HG02588 (cell line): Measurements from ENCODE around the gene PLVAP.
A peak's percentile ranks its signal among the peaks of the same experiment; 100 is the strongest.
"Not testable (repeated sequence)": the region's sequence is repeated elsewhere in the genome, so short reads cannot be mapped to it uniquely, and the experiment has no call there.

ENCODE experiments used
- ATAC-seq: cut with Tn5 transposase; IDR thresholded peaks from one replicate; pipeline ENCODE4 v1.9.1; 2021; ENCODE audit warnings: mild to moderate bottlenecking, moderate library complexity; ENCODE audit not compliant: unreplicated experiment

The PLVAP gene

GRCh38 chr19:17402982-17403855 is 26.1 kb upstream of the PLVAP start:
- no peak for ATAC-seq

GRCh38 chr19:17401628-17402027 is 24.5 kb upstream of the PLVAP start:
- ATAC-seq, result no peak

DNA sequence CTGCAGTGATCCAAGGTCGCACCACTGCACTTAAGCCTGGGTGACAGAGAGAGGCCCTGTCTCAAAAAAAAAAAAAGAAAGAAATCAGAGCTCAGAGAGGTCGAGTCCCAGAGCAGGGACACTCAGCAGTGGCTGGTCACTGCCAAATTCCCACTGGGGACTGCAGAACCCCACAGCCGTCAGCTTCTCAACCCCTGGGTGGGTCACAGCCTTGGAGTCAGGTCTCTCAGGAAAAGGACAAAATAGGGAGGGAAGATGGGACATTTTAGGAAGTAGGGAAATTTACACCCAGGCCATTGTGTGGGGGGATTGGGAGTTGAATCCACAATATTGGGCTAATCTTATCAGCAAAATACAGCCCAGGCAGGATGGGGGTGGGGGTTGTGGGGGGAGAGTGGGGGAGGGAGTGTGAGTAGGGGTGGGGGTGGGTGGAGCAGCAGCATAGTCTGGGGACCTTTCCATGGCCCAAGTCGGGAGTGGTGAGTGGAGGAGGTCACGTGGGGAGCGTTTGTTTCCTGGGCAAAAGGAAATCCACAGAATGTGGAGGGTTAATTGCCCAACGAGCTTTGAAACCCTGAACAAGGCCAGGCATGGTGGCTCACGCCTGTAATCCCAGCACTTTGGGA is 21.9 kb upstream of the PLVAP start:
- ATAC-seq, result no peak

DNA sequence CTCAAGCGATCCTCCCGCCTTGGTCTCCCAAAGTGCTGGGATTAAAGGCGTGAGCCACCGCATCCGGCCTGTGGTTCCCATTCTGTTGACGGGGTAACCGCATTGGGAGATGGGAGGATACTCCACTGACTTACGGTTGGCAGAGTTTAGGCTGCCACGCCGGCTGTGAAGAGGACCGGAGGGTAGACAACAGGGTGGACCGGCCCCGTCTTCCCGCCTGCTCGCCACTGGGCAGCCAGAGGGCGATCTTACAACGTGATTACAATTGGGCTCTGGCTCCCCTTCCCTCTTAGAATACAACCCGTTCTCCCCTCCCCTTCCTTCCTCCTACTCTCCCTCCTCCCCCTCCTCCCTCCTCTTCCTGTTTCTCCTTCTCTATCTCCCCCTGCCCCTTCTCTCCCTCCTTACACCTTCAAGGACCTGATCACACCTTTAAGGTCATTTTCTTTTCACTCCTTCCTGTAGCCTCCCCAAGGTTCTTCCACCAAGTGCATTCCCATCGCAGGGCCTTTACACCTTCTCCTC is 17.8 kb upstream of the PLVAP start:
- no peak for ATAC-seq

GRCh38 chr19:17393914-17394313 is 16.8 kb upstream of the PLVAP start, which contains the start of gene CCDC194:
Gene CCDC194, minus strand, starts transcription at chr19:17394196. Its CDS starts 38 bp downstream, at chr19:17394158.
- ATAC-seq, result no peak

GRCh38 chr19:17393002-17393401 is 15.9 kb upstream of the PLVAP start:
- no peak for ATAC-seq

DNA sequence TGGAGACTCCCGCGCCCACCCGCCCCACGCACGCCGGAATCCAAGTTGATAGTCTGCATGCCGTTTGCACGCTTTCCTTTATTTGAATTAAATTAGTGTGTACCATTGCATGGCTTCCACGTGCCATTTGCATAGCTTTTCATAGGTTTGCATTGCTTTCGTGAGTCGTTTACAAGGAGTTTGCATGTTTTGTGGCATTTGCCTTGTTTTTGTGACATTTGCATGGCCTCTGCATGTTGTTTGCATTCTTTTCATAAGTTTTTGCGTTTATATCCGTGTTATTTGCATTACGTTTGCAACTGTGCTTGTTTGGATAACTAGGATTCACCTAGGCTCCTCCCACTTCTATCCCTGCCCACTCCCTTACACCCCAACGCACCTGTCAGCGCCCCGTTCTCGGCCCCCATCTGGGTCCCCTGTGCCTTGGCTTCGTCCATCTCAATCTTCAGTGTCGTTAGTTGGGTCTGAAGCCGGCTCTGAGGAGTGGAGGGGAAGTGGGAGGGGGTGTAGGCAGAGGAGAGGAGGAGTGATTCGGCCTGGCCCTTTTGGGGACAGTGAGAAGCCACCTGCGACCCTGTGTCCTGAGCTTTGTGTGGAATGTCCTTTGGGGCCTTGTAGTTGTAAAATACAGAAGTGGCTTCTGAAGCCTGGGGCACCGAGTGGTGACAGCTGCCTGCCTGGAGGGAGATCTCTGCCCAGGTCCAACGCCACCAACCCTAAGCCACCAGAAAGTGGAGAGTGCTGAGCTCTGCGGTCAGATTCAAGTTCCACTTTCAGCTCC is 14.4 kb upstream of the PLVAP start:
- no peak for ATAC-seq

GRCh38 chr19:17390665-17391370 is 13.7 kb upstream of the PLVAP start:
- ATAC-seq, result peak; percentile 77

DNA sequence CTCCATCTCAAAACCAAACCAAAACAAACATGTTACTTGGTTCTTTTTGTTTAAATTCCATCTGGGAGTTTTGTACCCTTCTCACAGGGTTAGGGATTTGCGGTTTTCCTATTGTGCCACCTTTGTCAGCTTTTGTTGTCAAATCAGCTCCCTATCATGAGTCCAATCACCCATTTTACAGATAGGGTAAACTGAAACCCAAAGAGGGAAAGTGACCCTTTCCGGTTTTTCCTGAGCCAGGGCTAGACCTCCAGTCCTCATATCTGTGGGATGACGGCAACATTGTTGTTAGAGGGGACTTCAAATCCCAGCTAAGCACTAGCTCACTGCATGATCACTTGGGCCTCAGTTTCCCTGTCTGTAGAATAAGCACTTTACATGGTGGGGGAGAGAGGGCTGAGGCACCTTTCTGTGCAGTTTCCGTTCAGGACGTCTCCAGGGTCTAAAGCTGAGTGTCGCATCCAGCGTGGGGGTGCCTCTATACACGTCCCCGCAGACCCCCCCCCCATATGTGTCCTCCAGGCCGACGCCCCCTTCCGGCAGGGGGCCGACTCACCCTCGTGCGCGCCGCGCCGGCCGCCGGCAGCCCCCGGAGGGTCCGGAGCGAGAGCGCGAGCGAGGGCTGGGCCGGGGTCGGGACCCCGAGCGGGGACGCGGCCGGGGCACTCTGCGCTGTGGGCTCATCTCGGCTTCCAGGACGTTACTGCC is 13.0 kb upstream of the PLVAP start:
- ATAC-seq, result no peak

DNA sequence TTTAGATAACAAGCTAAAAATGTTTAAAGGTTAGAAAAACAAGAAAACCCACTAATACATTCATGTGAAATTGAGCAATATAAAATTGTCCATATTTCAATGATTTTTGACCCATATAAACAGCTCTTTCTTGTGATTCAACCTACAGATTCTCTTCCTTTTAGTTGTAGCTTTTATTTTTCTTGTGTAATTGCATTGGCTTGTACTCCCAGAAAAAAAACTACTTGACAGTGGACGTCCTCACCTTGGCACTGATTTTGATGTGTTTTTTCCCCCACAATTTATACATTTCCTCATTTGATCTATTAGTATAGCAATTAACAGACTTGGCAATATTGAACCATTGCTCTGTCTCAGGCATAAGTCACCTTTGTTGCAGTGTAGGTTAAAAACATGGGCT is 12.1 kb upstream of the PLVAP start:
- ATAC-seq, result no peak

GRCh38 chr19:17385878-17386611 is 8.9 kb upstream of the PLVAP start:
- no peak for ATAC-seq

DNA sequence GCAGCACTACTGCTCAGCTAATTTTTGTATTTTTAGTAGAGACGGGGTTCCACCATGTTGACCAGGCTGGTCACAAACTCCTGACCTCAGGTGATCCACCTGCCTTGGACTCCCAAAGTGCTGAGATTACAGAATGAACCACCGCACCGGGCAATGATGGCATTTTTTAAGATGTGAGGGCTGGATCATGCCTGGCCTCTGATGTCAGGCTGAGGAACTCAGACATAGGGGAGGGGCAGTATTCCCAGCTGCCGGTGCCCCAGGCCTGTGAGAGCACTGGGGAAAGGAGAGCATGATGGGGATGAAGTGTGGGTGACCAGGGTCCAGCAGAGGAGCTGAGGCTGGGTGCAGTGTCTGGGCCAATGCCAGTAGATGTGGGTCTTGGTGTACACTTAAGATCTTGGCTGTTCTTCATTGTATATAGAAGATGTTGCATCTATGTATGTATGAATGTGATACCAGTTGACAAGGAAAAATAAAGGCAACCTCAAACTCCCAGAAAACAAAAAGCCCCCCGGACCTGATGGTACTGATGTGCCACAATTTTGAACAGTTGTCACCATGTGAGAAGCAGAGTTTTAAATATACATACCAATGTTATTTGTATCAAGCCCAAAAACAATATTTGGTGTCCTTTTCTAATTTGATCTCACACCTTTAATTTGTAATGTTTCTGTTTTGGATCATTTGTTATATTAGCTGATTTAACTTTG is 3.4 kb upstream of the PLVAP start:
- no peak for ATAC-seq

GRCh38 chr19:17379221-17379631 is 2.1 kb upstream of the PLVAP start:
- no peak for ATAC-seq

GRCh38 chr19:17378271-17378670 is 1.1 kb upstream of the PLVAP start:
- ATAC-seq, result no peak

- peak; percentile 80 for ATAC-seq
Measured at GRCh38 chr19:17370026-17370587, 7.0 kb downstream of the PLVAP start.

DNA sequence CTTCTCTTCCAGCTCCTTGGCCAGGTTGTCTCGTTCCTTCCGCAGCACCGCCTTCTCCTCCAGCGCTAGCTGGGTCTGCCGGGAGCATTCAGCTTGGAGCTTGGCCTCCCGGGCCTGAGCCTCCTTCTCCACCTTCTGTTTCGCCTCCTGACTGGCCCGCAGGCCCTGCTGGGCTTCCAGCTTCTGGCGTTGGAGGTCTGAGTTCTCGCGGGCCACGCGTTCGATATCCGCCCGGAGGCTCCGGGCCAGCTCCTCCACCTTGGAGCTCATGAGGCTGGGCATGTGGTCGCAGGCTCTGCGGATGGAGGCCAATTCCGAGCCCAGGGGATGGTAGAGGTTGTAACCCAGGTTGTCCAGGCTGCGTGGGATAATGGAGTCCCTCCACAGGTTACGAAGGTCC is 11.8 kb downstream of the PLVAP start:
- ATAC-seq, result no peak

DNA sequence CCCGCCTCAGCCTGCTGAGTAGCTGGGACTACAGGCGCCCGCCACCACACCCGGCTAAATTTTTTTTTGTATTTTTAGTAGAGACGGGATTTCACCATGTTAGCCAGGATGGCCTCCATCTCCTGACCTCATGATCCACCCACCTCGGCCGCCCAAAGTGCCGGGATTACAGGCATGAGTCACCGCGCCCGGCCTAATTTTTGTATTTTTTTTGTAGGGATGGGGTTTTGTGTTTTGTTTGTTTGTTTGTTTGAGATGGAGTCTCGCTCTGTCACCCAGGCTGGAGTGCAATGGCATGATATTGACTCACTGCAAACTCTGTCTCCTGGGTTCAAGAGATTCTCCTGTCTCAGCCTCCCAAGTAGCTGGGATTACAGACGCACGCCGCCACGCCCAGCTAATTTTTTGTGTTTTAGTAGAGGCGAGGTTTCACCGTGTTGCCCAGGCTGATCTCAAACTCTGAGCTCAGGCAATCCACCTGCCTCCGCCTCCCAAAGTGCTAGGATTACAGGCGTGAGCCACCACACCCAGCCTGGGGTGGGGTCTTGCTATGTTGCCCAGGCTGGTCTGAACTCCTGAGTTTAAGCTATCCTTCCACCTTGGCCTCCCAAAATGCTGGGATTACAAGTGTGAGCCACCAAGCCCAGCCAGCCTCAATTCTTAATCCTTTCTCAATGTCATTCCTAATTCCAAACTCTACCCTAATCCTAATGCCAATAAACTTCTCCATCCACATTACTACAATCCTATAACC is 13.1 kb downstream of the PLVAP start:
- not testable (repeated sequence) for ATAC-seq
